Astrocyte of the hippocampus (primary cell): ENCODE data around the gene TOX2.

Experiments used
- DNase-seq: peaks from one replicate; pipeline ENCODE4 v3.0.0; 2011; ENCODE audit warnings: low read depth, low spot score

TOX2 gene

DNA sequence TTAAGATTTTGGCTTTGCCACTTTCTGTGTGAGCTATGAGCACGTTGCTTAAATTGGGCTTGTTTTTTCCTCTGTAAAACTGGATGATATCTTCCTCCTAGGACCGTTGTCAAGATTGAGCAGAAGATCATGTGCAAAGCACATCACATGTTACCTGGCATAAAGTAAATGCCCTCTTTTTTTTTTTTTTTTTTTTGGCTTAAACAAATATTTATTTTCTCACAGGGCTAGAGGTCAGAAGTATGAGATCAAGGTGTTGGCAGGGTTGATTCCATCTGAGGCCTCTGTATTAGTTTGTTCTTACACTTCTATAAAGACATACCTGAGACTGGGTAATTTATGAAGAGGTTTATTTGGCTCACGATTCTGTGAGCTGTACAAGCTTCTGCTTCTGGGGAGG, 42.7 kb downstream of the TOX2 start:
- DNase-seq = no peak

DNA sequence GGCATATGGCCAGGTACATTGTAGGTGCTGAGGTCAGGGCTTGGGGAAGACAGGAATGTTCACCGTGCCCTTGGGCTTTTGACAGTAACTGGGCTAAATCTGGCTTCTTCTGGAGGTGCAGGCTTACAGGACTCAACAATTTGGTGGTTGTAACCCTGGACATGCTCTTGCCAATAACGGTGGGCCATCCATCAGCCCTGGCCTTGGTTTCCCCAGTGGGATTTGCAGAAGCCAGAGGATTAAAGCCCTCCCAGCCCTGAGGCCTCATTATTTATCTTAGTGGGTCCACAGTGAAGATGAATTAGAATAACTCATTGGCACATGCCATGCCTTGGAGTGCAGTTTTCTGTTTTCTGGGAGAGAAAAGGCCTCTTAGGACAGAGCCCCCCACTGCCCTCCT, 44.0 kb downstream of the TOX2 start:
- no peak for DNase-seq

GRCh38 chr20:43959079-43959919, 44.6 kb downstream of the TOX2 start:
- peak; percentile 74 for DNase-seq

- DNase-seq = no peak
These were observed 45.2 kb downstream of the TOX2 start for GRCh38 chr20:43959920-43960227.

GRCh38 chr20:43960231-43960630, 45.6 kb downstream of the TOX2 start:
- DNase-seq = no peak

DNA sequence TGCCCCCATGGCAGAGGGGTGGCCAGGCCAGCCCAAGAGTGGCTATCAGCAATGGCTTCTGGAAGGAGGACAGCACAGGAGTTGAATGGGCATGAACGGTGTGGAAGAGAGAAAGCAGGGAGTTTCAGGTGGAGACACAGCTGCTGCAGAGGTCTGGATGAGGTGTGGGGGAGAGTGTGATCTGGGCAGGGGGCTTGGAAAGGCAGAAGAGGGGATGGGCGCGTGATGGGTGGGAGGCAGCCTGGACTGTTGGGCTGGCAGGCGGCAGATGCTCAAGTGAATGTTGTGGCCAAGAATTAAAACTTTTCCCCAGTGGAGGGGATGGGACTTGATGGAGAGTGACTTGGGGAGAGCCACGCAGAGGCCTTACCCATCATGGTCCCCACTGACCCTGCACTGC, 46.5 kb downstream of the TOX2 start:
- no peak for DNase-seq

- no peak for DNase-seq
These were observed 47.2 kb downstream of the TOX2 start for GRCh38 chr20:43961541-43962471.

DNA sequence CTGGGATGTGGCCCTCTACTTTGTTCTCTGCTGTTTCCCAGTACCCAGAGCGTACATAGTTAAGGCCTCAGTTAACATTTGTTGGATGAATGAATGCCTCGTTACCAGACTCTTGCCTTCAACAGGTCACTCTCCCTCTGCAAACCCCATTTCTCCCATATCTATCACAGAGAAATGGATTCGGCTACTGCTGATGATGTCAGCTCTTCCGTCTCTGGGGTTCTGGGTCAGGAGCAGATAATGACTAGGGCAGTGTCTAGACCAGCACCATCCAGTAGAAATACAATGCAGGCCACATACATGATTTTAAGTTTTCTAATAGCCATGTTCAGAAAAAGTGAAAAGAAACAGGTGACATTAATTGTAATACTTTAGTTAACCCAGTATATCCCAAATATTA, 47.9 kb downstream of the TOX2 start:
- no peak for DNase-seq

DNA sequence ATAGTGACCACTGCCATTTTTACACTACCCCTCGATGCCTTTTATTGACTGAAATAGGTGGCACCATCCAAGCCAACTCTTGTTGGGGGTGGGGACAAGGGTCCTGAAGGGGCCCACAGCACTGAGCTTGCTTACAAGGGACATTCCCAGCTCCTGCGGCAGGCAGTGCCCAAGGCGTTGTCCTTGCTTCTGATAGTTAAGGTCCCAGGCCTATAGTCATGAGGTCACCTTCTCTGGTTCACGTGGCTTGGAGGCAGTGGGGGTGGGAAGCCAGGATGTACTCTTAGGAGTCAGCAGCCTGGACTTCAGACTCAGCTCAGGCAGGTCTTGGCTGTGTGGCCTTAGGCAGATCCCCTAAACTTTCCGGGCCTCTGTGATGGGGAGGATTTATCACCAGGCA, 48.6 kb downstream of the TOX2 start:
- no peak for DNase-seq

DNA sequence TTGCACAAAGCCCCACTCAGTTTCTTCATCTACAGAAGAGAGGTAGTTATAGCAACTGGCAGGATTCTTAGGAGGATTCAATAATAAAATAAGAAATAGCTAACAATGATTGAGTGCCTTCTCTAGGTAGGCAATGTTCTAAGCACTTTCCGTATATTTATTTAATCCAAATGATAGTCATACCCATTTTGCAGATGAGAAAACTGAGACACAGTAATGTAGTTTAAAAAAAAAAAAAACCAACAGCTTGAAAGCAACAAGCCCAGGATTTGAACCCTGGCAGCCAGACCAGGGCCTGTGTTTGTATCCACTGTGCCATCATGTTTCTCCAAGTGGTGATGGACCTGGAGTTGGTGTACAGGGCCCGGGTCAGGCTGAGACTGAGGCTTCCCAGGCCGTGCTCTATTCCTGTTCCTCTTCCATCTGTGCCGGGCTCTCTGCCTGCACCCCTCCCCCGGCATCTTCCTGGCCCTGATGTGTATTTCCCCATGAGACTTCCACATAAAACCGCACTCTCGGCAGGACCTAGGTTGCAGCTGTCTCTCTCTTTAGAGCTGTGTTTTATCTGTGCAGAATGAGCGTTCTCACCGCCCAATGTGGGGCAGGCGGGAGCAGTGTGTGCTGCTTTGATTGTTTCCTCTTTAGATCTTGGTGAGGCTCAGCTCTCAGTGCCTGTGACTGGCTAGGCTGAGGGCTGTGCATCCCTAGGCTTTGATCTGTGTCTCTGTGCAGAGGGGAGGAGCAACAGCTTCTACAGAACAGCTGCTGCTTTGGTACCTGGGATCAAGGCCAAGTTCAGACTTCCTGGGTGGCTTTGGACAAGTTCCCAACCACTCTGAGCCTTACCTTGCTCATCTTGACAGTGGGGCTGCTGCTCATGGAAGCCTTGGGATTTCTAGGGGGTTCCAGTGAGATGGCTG, 49.5 kb downstream of the TOX2 start:
- no peak for DNase-seq

DNA sequence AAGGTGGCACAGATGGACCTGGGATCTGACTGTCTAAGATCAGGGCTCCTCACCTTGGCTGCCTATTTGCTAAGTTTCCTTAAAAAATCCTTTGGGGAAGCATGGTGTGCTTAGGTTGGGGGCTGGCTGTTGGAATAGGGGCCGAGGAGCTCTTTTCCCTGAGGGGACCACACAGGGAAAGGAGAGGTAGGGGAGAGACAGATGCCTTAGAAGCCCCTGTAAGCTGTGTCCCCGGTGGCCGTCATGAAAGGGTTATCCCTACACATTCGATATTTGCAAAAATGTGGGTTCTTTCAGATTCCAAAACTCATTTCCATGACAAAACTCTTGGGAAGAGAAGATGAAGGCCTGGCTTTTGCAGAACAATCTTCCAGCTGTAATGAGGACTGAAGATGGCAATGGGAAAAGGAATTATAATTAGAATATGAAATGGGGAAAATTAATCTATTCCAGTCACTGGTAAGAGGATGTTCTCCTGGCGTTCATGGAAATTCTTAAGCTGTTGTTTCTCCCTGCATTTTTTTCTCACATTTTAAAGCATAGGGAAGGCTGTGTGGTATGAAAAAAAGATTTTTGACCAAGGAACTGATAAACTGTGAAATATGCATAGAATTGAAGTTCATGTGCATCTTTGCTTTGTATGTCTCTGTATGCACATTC, 53.8 kb downstream of the TOX2 start:
- DNase-seq = no peak

GRCh38 chr20:43969028-43969447, 54.4 kb downstream of the TOX2 start:
- no peak for DNase-seq

DNA sequence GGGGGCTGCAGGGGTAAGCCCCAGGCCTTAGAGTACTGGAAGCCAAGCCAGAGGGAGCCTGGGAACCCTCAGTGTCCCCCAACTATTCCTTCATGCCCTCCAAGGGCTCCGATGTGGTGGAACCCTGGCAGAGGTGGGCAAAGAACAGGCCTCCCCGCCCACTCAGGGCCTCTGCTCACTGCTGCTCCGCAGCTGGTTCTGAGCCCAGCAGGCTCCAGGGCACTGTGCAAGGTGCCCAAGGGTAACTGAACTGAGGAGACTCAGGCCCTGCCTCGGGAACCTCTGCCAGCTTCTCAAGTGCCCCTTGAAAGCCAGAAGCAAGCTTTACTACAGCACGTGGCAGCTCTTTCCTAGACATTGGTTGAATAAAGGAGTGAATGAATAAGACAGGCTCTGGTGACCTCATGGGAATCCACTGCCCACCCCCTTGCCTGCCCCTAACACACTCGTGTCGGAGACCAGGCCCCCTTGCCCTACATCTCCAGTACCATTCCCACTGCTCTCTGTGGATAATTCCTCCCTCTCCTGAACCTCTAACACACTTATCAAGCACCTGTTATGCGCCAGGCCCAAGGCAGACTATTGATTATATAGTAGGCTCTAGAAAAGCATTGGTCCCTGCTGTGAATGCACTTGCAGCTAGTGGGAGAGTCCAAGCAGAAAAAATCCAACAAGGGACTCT, 55.0 kb downstream of the TOX2 start:
- DNase-seq = no peak

DNA sequence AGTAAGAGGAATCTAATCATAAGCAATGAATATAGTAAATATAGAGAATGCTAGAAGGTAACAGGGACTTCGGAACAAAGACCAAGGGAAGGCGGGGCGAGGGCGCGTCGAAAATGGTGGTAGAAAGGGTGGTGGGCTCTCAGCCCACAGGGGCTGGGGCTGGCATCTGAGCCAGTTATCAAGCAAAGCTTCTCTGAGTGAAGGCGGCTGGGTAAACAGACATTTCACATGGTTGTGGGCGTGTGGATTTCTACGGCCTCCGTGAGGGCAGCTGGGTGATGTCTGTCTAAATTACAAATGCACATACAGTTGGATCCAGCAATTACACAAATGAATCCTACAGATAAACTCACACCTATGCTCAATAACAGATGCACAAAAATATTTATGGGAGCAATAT, 56.6 kb downstream of the TOX2 start:
- no peak for DNase-seq

- DNase-seq = no peak
These were observed 57.4 kb downstream of the TOX2 start for GRCh38 chr20:43972051-43972450.

DNA sequence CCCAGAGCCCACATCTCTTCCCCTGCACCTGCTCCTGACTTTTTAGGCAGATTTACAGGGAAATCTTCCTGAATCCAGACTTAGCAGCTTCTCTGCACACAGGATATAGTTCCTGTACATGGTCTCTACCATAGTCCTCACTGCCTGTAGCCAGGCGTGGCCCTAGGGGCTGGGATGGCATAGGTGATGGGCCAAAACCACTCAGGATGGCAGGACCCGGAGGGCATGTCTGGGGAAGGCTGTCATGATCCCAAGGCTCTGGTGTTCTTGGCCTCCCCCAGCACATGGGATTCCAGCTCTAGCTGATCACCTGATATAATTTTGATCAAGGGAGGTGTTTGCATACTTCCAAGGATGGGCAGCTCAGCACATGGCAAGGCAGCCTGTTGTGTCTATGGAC, 58.0 kb downstream of the TOX2 start:
- no peak for DNase-seq

GRCh38 chr20:43973231-43973630, 58.6 kb downstream of the TOX2 start:
- no peak for DNase-seq

DNA sequence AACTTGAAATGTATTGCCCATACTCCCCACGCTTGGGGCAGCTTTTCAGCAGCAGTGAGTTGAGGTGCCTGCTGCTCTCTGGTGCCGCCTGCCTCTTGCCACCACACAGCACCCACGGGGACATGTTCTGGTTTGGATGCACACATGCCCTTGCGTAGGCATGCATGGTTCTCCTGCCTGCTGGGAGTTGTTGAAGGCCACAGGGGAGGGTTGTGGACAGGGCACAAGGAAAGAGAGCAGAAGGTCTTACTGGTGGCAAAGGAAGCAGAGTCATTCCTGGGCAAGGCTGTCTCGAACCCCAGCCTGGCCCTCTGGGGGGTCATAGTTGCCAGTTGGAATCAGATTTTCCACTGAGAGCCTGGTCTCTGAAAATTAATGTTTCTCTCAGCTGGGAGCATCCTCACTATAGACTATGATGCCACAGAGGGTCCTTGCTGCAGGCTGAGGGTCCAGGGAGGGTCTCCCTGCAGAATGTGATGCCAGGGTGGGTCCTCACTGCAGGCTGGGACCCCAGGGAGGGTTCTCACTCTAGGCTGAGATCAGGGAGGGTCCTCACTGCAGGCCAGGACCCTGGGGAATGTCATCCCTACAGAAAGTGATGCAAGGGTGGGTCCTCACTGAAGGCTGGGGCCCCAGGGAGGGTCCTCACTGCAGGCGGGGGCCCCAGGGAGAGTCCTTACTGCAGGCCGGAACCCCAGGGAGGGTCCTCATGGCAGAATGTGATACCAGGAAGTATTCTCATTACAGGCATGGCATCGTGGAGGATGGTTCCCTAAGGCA, 59.2 kb downstream of the TOX2 start:
- no peak for DNase-seq

GRCh38 chr20:43974695-43975094, 60.0 kb downstream of the TOX2 start:
- DNase-seq = no peak
